ENCODE data around the gene RPS15.
A peak's percentile ranks its signal among the peaks of the same experiment; 100 is the strongest.

GRCh38 chr19:1408300-1409203 is 29.6 kb upstream of the RPS15 start:
- peak in 1 of 7 experiments; percentile 10 for TF ChIP-seq CTCF (IDR thresholded peaks at IDR 0.05)
- TF ChIP-seq POLR2A (IDR thresholded peaks at IDR 0.05): peak in 2 of 3 donors; percentile 58 to 60

Data from body of pancreas (tissue), 4 donors.